IPS DF 4.7 (cell line): Measurements from ENCODE around the gene NFIB.
A peak's percentile ranks its signal among the peaks of the same experiment; 100 is the strongest.

Source experiments
- DNase-seq: peaks from one replicate; pipeline ENCODE4 v3.0.0-alpha.2; 2013; ENCODE audit warnings: low spot score; ENCODE audit errors: extremely low read depth

The NFIB gene

GRCh38 chr9:14119694-14120514, 194.0 kb downstream of the NFIB start:
- no peak for DNase-seq

GRCh38 chr9:14112226-14112625, 201.7 kb downstream of the NFIB start:
- no peak for DNase-seq

- no peak for DNase-seq
These were observed 202.2 kb downstream of the NFIB start for GRCh38 chr9:14111696-14112095.

GRCh38 chr9:14107977-14108376, 206.0 kb downstream of the NFIB start:
- DNase-seq = no peak

GRCh38 chr9:14107495-14107894, 206.4 kb downstream of the NFIB start:
- DNase-seq = no peak

GRCh38 chr9:14106699-14107098, 207.2 kb downstream of the NFIB start:
- no peak for DNase-seq

GRCh38 chr9:14104496-14104895, 209.4 kb downstream of the NFIB start:
- DNase-seq = no peak

- DNase-seq = no peak
These were observed 210.8 kb downstream of the NFIB start for GRCh38 chr9:14103115-14103514.

- no peak for DNase-seq
These were observed 214.2 kb downstream of the NFIB start for GRCh38 chr9:14099737-14100136.

GRCh38 chr9:14098486-14099180, 215.3 kb downstream of the NFIB start:
- DNase-seq = no peak

- DNase-seq = no peak
These were observed 216.1 kb downstream of the NFIB start for GRCh38 chr9:14097666-14098415.

- DNase-seq = no peak
These were observed 216.7 kb downstream of the NFIB start for GRCh38 chr9:14097215-14097614.

- peak; percentile 25 for DNase-seq
These were observed 217.6 kb downstream of the NFIB start for GRCh38 chr9:14096258-14096922.

GRCh38 chr9:14095277-14095676, 218.7 kb downstream of the NFIB start:
- DNase-seq = no peak

GRCh38 chr9:14094491-14094890, 219.4 kb downstream of the NFIB start:
- DNase-seq = no peak

GRCh38 chr9:14092344-14092743, 221.6 kb downstream of the NFIB start:
- DNase-seq = no peak

GRCh38 chr9:14089051-14089803, 224.7 kb downstream of the NFIB start:
- no peak for DNase-seq

GRCh38 chr9:14087576-14087975, 226.4 kb downstream of the NFIB start:
- DNase-seq = no peak

GRCh38 chr9:14086495-14086894, 227.4 kb downstream of the NFIB start:
- no peak for DNase-seq

- DNase-seq = no peak
These were observed 228.1 kb downstream of the NFIB start for GRCh38 chr9:14085810-14086209.

- no peak for DNase-seq
These were observed 229.1 kb downstream of the NFIB start for GRCh38 chr9:14084867-14085266.
